ENCODE measurements around the gene SHROOM2. TPM values are rescaled to one million over a fixed set of nuclear protein-coding genes. Genes with fewer than 3 reads are reported as not detected.
"Not testable (repeated sequence)": the region's sequence is repeated elsewhere in the genome, so short reads cannot be mapped to it uniquely, and the experiment has no call there.

The SHROOM2 gene
- total RNA-seq, 1 donor from 2014 or later = 8.2 TPM

- no peak overlapping the region for H3K4me3 Mint-ChIP-seq (ENCODE audit: unreplicated experiment)
- H3K27me3 Mint-ChIP-seq (ENCODE audit: unreplicated experiment) = no peaks in the 10 kb centered on the region
- TF ChIP-seq, protein P1, sequence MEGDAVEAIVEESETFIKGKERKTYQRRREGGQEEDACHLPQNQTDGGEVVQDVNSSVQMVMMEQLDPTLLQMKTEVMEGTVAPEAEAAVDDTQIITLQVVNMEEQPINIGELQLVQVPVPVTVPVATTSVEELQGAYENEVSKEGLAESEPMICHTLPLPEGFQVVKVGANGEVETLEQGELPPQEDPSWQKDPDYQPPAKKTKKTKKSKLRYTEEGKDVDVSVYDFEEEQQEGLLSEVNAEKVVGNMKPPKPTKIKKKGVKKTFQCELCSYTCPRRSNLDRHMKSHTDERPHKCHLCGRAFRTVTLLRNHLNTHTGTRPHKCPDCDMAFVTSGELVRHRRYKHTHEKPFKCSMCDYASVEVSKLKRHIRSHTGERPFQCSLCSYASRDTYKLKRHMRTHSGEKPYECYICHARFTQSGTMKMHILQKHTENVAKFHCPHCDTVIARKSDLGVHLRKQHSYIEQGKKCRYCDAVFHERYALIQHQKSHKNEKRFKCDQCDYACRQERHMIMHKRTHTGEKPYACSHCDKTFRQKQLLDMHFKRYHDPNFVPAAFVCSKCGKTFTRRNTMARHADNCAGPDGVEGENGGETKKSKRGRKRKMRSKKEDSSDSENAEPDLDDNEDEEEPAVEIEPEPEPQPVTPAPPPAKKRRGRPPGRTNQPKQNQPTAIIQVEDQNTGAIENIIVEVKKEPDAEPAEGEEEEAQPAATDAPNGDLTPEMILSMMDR (IDR thresholded peaks at IDR 0.05) = no peak
- no peaks in the 10 kb centered on the region for H3K36me3 Mint-ChIP-seq (ENCODE audit: unreplicated experiment)
- H3K9me3 Mint-ChIP-seq (ENCODE audit: unreplicated experiment) = peaks cover 4% of the 10 kb centered on the region
- no peak overlapping the region for H3K27ac Mint-ChIP-seq (ENCODE audit: unreplicated experiment)
- no peaks in the 10 kb centered on the region for H3K4me1 Mint-ChIP-seq (ENCODE audit: unreplicated experiment)
- DNase-seq (ENCODE audit: extremely low spot score, unreplicated experiment) = no peak
Measured at GRCh38 chrX:9805956-9806355, 19.7 kb downstream of the SHROOM2 start.

GRCh38 chrX:9807355-9808182, 21.3 kb downstream of the SHROOM2 start:
- H3K4me1 Mint-ChIP-seq (ENCODE audit: unreplicated experiment) = no peaks in the 10 kb centered on the region
- peaks cover 4% of the 10 kb centered on the region for H3K9me3 Mint-ChIP-seq (ENCODE audit: unreplicated experiment)
- no peaks in the 10 kb centered on the region for H3K27me3 Mint-ChIP-seq (ENCODE audit: unreplicated experiment)
- H3K27ac Mint-ChIP-seq (ENCODE audit: unreplicated experiment) = no peak overlapping the region
- H3K36me3 Mint-ChIP-seq (ENCODE audit: unreplicated experiment) = no peaks in the 10 kb centered on the region
- TF ChIP-seq, protein P1 (IDR thresholded peaks at IDR 0.05) = no peak
- no peak for DNase-seq (ENCODE audit: extremely low spot score, unreplicated experiment)
- H3K4me3 Mint-ChIP-seq (ENCODE audit: unreplicated experiment) = no peak overlapping the region

DNA sequence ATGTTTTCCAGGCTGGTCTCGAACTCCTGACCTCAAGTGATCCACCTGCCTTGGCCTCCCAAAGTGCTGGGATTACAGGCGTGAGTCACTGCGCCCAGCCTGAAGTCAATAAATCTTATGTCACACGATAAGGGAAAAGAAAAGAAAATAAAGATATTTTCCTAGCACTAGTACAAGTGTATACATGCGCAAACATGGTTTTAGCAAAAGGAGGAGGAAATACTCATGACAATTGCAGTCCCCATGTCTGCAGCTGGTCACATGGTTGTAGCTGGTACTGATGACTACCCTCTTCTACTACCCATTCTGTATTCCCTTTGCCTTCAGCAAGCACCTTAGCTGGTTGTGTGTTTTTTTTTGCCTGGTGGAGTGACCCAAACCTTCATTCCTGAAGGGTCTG, 23.6 kb downstream of the SHROOM2 start:
- H3K4me1 Mint-ChIP-seq (ENCODE audit: unreplicated experiment); H3K36me3 Mint-ChIP-seq (ENCODE audit: unreplicated experiment): not testable (repeated sequence)
- H3K9me3 Mint-ChIP-seq (ENCODE audit: unreplicated experiment) = peaks cover 11% of the 10 kb centered on the region

GRCh38 chrX:9811086-9811485, 24.9 kb downstream of the SHROOM2 start:
- H3K27ac Mint-ChIP-seq (ENCODE audit: unreplicated experiment); DNase-seq (ENCODE audit: extremely low spot score, unreplicated experiment); H3K27me3 Mint-ChIP-seq (ENCODE audit: unreplicated experiment); H3K4me3 Mint-ChIP-seq (ENCODE audit: unreplicated experiment); H3K4me1 Mint-ChIP-seq (ENCODE audit: unreplicated experiment); H3K36me3 Mint-ChIP-seq (ENCODE audit: unreplicated experiment): not testable (repeated sequence)
- H3K9me3 Mint-ChIP-seq (ENCODE audit: unreplicated experiment) = peaks cover 11% of the 10 kb centered on the region

More for the DNA sequence above, 23.6 kb downstream of the SHROOM2 start:
- H3K27ac Mint-ChIP-seq (ENCODE audit: unreplicated experiment); H3K27me3 Mint-ChIP-seq (ENCODE audit: unreplicated experiment); DNase-seq (ENCODE audit: extremely low spot score, unreplicated experiment); H3K4me3 Mint-ChIP-seq (ENCODE audit: unreplicated experiment): not testable (repeated sequence)

DNA sequence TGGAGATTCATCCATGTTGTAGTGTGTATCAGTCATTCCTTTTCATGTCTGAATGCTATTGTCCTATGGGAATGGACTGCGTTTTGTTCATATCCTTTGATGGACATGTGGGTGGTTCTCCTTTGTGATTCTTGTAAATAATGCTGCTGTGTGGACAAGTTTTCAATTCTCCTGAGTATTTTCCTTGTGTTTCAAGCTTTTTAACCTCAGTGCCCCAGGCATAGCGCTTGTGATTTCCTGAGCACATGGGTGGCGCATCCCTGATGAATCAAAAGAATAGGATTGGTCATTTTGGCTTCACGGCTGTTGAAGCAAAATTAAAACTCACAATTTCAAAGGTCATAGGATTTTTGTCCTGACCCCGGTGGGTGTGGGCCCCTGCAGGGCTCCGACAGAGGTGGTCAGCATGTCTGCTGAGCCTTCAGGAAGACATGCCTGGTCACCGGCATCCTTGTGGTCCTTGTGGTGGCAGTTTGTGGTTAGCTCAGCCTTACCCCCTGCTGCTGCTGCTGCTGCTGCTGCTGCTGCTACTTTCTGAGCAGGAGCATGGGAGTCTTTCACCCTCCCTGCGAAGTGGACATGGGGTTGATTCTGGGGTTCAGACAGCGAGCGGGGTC, 30.0 kb downstream of the SHROOM2 start:
- H3K4me1 Mint-ChIP-seq (ENCODE audit: unreplicated experiment) = peaks cover 12% of the 10 kb centered on the region
- DNase-seq (ENCODE audit: extremely low spot score, unreplicated experiment) = no peak
- H3K27ac Mint-ChIP-seq (ENCODE audit: unreplicated experiment) = no peak overlapping the region
- no peak overlapping the region for H3K4me3 Mint-ChIP-seq (ENCODE audit: unreplicated experiment)
- no peaks in the 10 kb centered on the region for H3K36me3 Mint-ChIP-seq (ENCODE audit: unreplicated experiment)
- TF ChIP-seq, protein P1 (IDR thresholded peaks at IDR 0.05) = no peak
- peaks cover 4% of the 10 kb centered on the region for H3K27me3 Mint-ChIP-seq (ENCODE audit: unreplicated experiment)
- peaks cover 7% of the 10 kb centered on the region for H3K9me3 Mint-ChIP-seq (ENCODE audit: unreplicated experiment)

- H3K9me3 Mint-ChIP-seq (ENCODE audit: unreplicated experiment) = no peaks in the 10 kb centered on the region
- no peak for DNase-seq (ENCODE audit: extremely low spot score, unreplicated experiment)
- H3K4me3 Mint-ChIP-seq (ENCODE audit: unreplicated experiment) = no peak overlapping the region
- H3K27ac Mint-ChIP-seq (ENCODE audit: unreplicated experiment) = no peak overlapping the region
- TF ChIP-seq, protein P1 (IDR thresholded peaks at IDR 0.05) = no peak
- peaks cover 16% of the 10 kb centered on the region for H3K4me1 Mint-ChIP-seq (ENCODE audit: unreplicated experiment)
- H3K36me3 Mint-ChIP-seq (ENCODE audit: unreplicated experiment) = no peaks in the 10 kb centered on the region
- H3K27me3 Mint-ChIP-seq (ENCODE audit: unreplicated experiment) = peaks cover 4% of the 10 kb centered on the region
Measured at GRCh38 chrX:9821572-9821971, 35.3 kb downstream of the SHROOM2 start.

All from osteocyte (in vitro differentiated cells).